Activated CD4-positive, CD25-positive, alpha-beta regulatory T cell treated with anti-CD3 and anti-CD28 coated beads, Interleukin-2, amount 50 U/mL, for 72 hours (primary cell): Measurements from ENCODE around the gene MYH6.

Source experiments
- DNase-seq: peaks from one replicate; pipeline ENCODE4 v3.0.0; 2021

Gene MYH6

DNA sequence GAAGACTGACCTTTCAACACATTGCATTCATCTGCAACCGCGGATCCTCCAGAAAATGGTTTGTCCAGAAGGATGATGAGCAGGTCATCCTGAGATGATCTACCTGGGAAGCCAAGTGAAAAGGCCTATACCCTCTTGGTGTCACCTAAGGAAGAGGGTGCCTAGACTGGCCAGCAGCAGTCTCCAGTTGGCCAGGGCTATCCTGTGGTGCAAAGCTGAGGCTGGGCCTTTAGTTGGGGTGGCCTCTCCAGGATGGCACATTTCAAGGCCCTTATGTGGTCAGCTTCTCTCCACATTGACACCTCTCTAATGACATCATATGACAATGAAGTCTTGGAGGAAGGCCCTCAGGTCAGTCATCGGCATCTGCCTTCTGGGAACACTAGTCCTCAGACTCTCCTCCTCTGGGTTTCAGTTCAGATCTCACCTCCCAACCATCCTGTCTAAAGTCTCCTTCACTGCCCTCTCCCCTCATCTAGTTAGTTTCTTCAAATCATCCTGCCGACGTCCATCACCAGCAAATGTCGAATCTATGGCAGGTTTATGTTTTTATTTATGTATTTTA, 52.1 kb downstream of the MYH6 start:
- DNase-seq = no peak

DNA sequence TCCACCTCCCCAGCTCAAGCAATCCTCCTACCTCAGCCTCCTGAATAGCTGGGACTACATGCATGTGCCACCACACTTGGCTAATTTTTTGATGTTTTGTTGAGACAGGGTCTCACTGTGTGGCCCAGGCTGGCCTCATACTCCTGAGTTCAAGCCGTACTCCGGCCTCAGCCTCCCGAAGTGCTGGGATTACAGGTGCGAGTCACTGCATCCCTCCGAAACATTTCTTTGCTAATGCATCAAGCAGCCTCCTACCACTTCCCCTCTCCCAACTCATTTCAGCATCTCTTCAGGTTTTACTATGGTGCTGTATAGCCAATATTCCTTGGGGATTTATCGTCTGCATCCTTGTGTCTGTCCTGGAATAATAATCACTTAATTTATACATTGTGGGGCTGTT, 53.1 kb downstream of the MYH6 start:
- no peak for DNase-seq

GRCh38 chr14:23353433-23353780, 54.7 kb downstream of the MYH6 start:
- no peak for DNase-seq

GRCh38 chr14:23352506-23353432, 55.3 kb downstream of the MYH6 start, which contains the start of gene SLC22A17:
SLC22A17 (minus strand) TSS chr14:23352887.
- DNase-seq = peak; percentile 40

GRCh38 chr14:23351681-23352505, 56.2 kb downstream of the MYH6 start:
- no peak for DNase-seq

- DNase-seq = no peak
Observed at GRCh38 chr14:23349156-23349845, 58.8 kb downstream of the MYH6 start.

- DNase-seq = no peak
Observed at GRCh38 chr14:23348297-23348655, 59.8 kb downstream of the MYH6 start.

DNA sequence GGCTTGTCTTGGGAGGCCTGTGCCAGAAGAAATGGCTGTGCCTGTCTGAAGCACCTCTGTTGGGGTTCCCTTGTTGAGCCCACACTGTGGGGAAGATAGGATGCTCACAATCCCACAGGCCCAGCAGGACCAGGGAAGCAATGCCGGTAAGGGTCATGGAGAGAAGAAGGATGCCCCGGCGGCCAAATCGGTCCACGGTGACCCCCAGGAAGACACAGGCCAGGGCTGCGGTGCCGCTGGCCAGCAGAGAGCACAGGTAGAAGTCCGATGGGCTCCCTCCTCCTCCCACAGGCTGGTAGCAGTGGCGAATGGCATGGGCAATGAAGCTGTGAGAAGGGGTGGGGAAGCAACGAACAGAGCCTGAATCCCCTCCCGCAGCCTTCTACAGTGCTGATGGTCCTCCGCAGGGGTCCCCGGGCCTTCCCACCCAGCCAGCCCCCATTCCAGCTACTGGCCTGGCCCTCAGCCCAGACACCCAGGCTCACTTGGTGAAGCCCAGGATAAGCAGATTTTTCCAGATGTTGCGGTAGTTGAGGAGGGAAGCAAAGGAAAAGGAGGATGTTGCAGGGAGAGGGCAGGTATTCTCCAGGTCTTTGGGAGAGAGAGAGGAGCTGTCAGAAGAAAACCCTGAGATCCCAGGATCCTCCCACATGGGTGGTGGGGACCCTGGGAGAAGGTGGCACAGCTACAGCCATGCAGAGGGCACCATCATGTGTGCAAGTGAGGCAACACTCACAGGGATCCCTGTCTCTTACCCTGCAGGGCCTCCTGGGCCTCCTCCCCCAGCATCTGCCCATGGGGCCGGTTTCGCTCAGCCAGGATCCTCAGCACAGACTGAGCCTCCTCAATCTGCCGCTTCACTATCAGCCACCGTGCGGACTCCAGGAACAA, 60.4 kb downstream of the MYH6 start:
- no peak for DNase-seq

DNA sequence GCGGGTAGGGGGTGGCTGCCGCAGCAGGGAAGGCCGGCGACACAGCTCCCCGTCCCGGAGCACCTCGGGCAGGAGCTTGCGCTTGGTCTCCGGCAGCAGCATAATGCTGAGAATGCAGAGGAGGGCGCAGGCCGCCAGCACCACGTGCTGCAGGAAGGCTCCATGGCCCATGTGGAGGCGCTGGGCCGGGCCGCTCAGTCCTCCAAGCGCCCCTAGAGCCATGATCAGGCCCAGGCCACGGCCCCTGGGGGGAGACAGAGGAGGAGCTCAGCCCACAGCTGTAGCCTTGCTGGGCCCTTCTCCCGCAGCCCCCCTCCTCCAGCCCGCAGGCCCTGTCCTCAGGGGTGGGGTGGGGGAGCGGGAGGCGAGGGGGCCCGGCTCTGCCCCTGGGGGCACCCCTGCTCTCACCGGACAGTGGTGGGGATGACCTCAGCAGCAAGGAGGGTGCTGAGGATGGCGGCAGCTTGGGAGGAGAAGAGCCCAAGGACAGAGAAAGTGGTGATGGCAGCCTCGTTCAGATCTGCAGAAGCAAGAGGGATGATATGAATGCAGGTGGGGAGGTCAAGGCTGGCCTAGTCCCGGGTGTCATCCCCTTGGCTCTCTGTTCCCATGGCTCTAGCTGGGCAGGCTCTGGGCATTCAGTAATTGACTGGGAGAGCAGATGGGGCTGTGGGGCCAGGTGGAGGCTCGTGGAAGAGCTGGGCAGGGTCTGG, 61.2 kb downstream of the MYH6 start:
- DNase-seq = no peak

GRCh38 chr14:23345987-23346692, 61.9 kb downstream of the MYH6 start:
- DNase-seq = no peak

- DNase-seq = no peak
Observed at GRCh38 chr14:23344481-23344880, 63.6 kb downstream of the MYH6 start.

GRCh38 chr14:23339506-23340268, 68.4 kb downstream of the MYH6 start:
- DNase-seq = no peak

DNA sequence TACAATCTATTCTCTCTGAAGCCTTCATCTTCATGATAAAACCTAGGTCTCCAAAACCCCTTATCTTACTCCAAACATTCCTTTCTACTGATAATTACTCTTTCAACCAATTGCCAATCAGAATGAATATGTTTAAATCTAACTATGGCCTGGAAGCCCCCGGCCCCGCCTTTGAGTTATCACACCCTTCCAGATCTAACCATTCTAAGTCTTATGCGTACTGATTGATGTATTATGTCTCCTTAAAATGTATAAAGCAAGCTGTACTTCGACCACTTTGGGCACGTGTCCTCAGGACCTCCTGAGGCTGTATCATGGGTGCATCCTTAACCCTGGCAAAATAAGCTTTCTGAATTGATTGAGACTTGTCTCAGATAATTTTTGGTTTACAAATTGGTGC, 72.5 kb downstream of the MYH6 start:
- no peak for DNase-seq
